ENCODE measurements around the gene PHLPP1.

DNA sequence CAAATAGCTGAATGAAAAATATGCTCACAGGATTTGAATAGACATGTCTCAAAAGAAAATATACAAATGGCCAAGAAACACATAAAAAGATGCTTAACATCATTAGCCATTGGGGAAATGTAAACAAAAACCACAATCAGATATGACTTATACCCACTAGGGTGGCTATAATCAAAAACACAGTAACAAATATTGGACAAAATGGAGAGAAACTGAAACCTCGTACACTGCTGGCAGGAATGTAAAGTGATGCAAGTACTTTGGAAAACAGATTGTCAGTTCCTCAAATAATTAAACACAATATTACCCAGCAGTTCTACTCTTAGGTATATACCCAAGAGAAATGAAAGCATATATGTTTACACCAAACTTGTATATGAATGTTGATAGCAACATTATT is 213.0 kb downstream of the PHLPP1 start:
- TF ChIP-seq, protein P1, sequence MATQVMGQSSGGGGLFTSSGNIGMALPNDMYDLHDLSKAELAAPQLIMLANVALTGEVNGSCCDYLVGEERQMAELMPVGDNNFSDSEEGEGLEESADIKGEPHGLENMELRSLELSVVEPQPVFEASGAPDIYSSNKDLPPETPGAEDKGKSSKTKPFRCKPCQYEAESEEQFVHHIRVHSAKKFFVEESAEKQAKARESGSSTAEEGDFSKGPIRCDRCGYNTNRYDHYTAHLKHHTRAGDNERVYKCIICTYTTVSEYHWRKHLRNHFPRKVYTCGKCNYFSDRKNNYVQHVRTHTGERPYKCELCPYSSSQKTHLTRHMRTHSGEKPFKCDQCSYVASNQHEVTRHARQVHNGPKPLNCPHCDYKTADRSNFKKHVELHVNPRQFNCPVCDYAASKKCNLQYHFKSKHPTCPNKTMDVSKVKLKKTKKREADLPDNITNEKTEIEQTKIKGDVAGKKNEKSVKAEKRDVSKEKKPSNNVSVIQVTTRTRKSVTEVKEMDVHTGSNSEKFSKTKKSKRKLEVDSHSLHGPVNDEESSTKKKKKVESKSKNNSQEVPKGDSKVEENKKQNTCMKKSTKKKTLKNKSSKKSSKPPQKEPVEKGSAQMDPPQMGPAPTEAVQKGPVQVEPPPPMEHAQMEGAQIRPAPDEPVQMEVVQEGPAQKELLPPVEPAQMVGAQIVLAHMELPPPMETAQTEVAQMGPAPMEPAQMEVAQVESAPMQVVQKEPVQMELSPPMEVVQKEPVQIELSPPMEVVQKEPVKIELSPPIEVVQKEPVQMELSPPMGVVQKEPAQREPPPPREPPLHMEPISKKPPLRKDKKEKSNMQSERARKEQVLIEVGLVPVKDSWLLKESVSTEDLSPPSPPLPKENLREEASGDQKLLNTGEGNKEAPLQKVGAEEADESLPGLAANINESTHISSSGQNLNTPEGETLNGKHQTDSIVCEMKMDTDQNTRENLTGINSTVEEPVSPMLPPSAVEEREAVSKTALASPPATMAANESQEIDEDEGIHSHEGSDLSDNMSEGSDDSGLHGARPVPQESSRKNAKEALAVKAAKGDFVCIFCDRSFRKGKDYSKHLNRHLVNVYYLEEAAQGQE (IDR thresholded peaks at IDR 0.05): no peak
- no peak for TF ChIP-seq POLR2A (IDR thresholded peaks at IDR 0.05; ENCODE audit: low read length)
- no peak for TF ChIP-seq RAD21 (conservative IDR thresholded peaks at IDR 0.05 in 1 of 2, IDR thresholded peaks at IDR 0.05 in 1 of 2)
- TF ChIP-seq, protein P2, sequence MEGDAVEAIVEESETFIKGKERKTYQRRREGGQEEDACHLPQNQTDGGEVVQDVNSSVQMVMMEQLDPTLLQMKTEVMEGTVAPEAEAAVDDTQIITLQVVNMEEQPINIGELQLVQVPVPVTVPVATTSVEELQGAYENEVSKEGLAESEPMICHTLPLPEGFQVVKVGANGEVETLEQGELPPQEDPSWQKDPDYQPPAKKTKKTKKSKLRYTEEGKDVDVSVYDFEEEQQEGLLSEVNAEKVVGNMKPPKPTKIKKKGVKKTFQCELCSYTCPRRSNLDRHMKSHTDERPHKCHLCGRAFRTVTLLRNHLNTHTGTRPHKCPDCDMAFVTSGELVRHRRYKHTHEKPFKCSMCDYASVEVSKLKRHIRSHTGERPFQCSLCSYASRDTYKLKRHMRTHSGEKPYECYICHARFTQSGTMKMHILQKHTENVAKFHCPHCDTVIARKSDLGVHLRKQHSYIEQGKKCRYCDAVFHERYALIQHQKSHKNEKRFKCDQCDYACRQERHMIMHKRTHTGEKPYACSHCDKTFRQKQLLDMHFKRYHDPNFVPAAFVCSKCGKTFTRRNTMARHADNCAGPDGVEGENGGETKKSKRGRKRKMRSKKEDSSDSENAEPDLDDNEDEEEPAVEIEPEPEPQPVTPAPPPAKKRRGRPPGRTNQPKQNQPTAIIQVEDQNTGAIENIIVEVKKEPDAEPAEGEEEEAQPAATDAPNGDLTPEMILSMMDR (IDR thresholded peaks at IDR 0.05): no peak
- TF ChIP-seq, protein P3, sequence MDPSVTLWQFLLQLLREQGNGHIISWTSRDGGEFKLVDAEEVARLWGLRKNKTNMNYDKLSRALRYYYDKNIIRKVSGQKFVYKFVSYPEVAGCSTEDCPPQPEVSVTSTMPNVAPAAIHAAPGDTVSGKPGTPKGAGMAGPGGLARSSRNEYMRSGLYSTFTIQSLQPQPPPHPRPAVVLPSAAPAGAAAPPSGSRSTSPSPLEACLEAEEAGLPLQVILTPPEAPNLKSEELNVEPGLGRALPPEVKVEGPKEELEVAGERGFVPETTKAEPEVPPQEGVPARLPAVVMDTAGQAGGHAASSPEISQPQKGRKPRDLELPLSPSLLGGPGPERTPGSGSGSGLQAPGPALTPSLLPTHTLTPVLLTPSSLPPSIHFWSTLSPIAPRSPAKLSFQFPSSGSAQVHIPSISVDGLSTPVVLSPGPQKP (IDR thresholded peaks at IDR 0.05; ENCODE audit: low read depth, low read length): no peak
- TF ChIP-seq MAX (IDR thresholded peaks at IDR 0.05): no peak
- no peak for TF ChIP-seq MAZ (IDR thresholded peaks at IDR 0.05; ENCODE audit: borderline replicate concordance, low read depth, low read length)
- no peak for TF ChIP-seq USF2 (IDR thresholded peaks at IDR 0.05)
- TF ChIP-seq JUN (IDR thresholded peaks at IDR 0.05): no peak
- no peak for TF ChIP-seq ZSCAN20 (CRISPR knock-in tag; IDR thresholded peaks at IDR 0.05)
- TF ChIP-seq CHD2 (IDR thresholded peaks at IDR 0.05; ENCODE audit: low read length, partially characterized antibody): no peak
